Amygdala (tissue), 56 donors: ENCODE measurements around the gene ZNF385D.
A peak's percentile ranks its signal among the peaks of the same experiment; 100 is the strongest.

Experiments used
- DNase-seq, 56 donors: peaks; one replicate each; lab custom pipeline; 2025; lab: John Stamatoyannopoulos, UW

Gene ZNF385D

GRCh38 chr3:21682206-21682605, 68.8 kb downstream of the ZNF385D start:
- no peak for DNase-seq

- DNase-seq = no peak
Measured at GRCh38 chr3:21673393-21673792, 77.6 kb downstream of the ZNF385D start.

GRCh38 chr3:21672303-21672702, 78.7 kb downstream of the ZNF385D start:
- DNase-seq = no peak

GRCh38 chr3:21670386-21670785, 80.6 kb downstream of the ZNF385D start:
- DNase-seq = no peak

GRCh38 chr3:21668012-21668411, 83.0 kb downstream of the ZNF385D start:
- no peak for DNase-seq

GRCh38 chr3:21665444-21666100, 85.4 kb downstream of the ZNF385D start:
- no peak for DNase-seq

- DNase-seq = no peak
Measured at GRCh38 chr3:21664996-21665395, 86.0 kb downstream of the ZNF385D start.

GRCh38 chr3:21662403-21662802, 88.6 kb downstream of the ZNF385D start:
- no peak for DNase-seq

- no peak for DNase-seq
Measured at GRCh38 chr3:21654662-21655061, 96.3 kb downstream of the ZNF385D start.

GRCh38 chr3:21654241-21654640, 96.8 kb downstream of the ZNF385D start:
- DNase-seq = no peak

GRCh38 chr3:21649519-21649918, 101.5 kb downstream of the ZNF385D start:
- no peak for DNase-seq

- no peak for DNase-seq
Measured at GRCh38 chr3:21647961-21648360, 103.0 kb downstream of the ZNF385D start.

- DNase-seq = peak in 4 of 56 donors; percentile 1 to 4 (median 4)
Measured at GRCh38 chr3:21645121-21645897, 105.7 kb downstream of the ZNF385D start.

GRCh38 chr3:21644268-21644667, 106.7 kb downstream of the ZNF385D start:
- DNase-seq = no peak

- no peak for DNase-seq
Measured at GRCh38 chr3:21643752-21644151, 107.3 kb downstream of the ZNF385D start.

- no peak for DNase-seq
Measured at GRCh38 chr3:21642433-21642832, 108.6 kb downstream of the ZNF385D start.

- DNase-seq = no peak
Measured at GRCh38 chr3:21641959-21642358, 109.1 kb downstream of the ZNF385D start.

GRCh38 chr3:21638488-21638887, 112.5 kb downstream of the ZNF385D start:
- DNase-seq = no peak

GRCh38 chr3:21634112-21634511, 116.9 kb downstream of the ZNF385D start:
- DNase-seq = no peak

- DNase-seq = no peak
Measured at GRCh38 chr3:21624524-21624923, 126.5 kb downstream of the ZNF385D start.

GRCh38 chr3:21621181-21621651, 129.8 kb downstream of the ZNF385D start:
- DNase-seq = no peak
